T-helper 2 cell (primary cell): ENCODE measurements around the gene RTL10.
A peak's percentile ranks its signal among the peaks of the same experiment; 100 is the strongest.
"Not testable (repeated sequence)": the region's sequence is repeated elsewhere in the genome, so short reads cannot be mapped to it uniquely, and the experiment has no call there.

Source experiments
- DNase-seq, 5 experiments: peaks; one replicate each; pipeline versions ENCODE4 v3.0.0 to v3.0.0-alpha.2; 2012 to 2022

RTL10 gene

GRCh38 chr22:19842393-19843106 lies 12.1 kb downstream of the RTL10 start:
- DNase-seq: no peak

- DNase-seq: no peak
Measured at GRCh38 chr22:19841641-19842392, 12.9 kb downstream of the RTL10 start.

GRCh38 chr22:19840955-19841640 lies 13.6 kb downstream of the RTL10 start:
- DNase-seq: no peak

- no peak for DNase-seq
Measured at GRCh38 chr22:19840059-19840458, 14.6 kb downstream of the RTL10 start.

GRCh38 chr22:19837915-19838314 lies 16.8 kb downstream of the RTL10 start:
- DNase-seq: no peak

- DNase-seq: no peak
Measured at GRCh38 chr22:19836512-19836911, 18.2 kb downstream of the RTL10 start.

GRCh38 chr22:19834599-19834998 lies 20.1 kb downstream of the RTL10 start:
- no peak for DNase-seq

GRCh38 chr22:19833327-19833726 lies 21.3 kb downstream of the RTL10 start:
- not testable (repeated sequence) for DNase-seq

- peak in 1 of 5 experiments; percentile 26 for DNase-seq
Measured at GRCh38 chr22:19832476-19833108, 22.1 kb downstream of the RTL10 start.

- DNase-seq: not testable (repeated sequence)
Measured at GRCh38 chr22:19831979-19832378, 22.7 kb downstream of the RTL10 start.

GRCh38 chr22:19831016-19831415 lies 23.7 kb downstream of the RTL10 start:
- no peak for DNase-seq

- no peak for DNase-seq
Measured at GRCh38 chr22:19828035-19828401, 26.7 kb downstream of the RTL10 start.

GRCh38 chr22:19827341-19828034 lies 27.2 kb downstream of the RTL10 start:
- no peak for DNase-seq

GRCh38 chr22:19826619-19826950 lies 28.1 kb downstream of the RTL10 start:
- DNase-seq: no peak

GRCh38 chr22:19825904-19826618 lies 28.6 kb downstream of the RTL10 start:
- no peak for DNase-seq

GRCh38 chr22:19824926-19825339 lies 29.7 kb downstream of the RTL10 start:
- peak in 1 of 5 experiments; percentile 1 for DNase-seq

GRCh38 chr22:19824212-19824925 lies 30.3 kb downstream of the RTL10 start:
- DNase-seq: no peak

GRCh38 chr22:19823902-19824211 lies 30.8 kb downstream of the RTL10 start:
- no peak for DNase-seq

GRCh38 chr22:19823191-19823901 lies 31.3 kb downstream of the RTL10 start:
- DNase-seq: no peak

- no peak for DNase-seq
Measured at GRCh38 chr22:19822301-19823117, 32.2 kb downstream of the RTL10 start.
